ENCODE results near the gene RNF11.

The RNF11 gene

DNA sequence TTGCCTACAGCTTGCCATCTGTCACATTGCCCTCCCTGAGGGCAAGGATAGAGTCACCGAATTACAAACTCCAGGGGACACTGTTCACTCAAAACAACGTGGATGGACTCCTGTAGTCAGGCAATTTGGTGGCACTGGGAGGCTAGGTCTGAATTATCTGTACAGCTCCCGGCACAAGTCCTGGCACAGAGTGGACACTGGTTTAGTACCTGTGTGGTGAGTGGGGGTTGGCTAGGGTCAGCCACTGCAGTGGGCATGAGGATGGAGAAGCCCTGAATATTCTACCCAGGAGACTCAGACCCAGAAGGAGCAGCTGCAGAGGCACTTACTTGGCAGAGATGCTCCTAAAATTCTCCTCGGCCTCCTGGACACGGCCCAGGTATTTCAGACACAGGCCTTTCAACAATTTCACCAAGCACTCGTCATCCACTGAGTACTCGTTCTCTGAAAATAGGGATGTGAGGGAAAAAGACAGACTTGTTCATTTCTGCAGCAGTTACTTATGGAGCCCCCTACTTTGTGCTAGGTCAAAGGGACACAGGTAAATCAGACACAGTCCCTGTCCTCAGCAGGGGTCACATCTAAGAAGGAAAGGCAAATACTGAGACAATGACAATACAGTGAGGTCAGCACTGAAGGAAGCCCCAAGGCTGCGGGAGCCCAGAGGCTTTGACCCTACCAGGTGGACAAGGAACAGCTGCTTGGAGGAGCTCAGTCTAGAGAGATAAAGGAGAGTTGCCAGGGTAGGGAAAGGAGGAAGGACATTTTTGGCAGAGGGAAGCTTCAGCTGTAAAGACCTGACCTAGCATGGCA is 53.8 kb downstream of the RNF11 start:
- ATAC-seq (ENCODE audit: insufficient read depth, low read depth), result no peak

DNA sequence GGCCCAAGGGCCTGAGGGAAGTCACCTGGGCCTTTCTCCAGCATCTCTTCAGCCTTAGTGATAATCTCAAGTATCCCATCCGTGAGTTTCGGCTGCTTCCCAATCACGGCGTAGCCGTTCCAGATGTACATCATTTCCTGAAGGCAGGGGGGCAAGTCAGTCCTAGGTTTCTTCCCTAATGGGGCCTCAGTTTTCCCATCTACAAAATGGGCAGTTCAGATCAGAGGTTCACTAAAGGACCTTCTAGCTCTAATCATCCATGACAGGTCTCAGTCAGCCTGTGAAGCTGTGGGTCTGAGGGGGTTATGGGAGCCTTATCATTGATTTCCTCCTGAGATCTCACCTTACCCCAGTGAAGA is 54.4 kb downstream of the RNF11 start:
- H3K9ac ChIP-seq (ENCODE audit: low read depth, low read length), result no peak overlapping the region
- H3K4me1 ChIP-seq (ENCODE audit: insufficient read depth, low read length), result no peaks in the 10 kb centered on the region
- H3K79me2 ChIP-seq (ENCODE audit: insufficient read depth, low read length), result no peaks in the 10 kb centered on the region
- H2AFZ ChIP-seq (ENCODE audit: low read depth, low read length), result no peak overlapping the region
- no peak for ATAC-seq (ENCODE audit: insufficient read depth, low read depth)
- no peaks in the 10 kb centered on the region for H3K36me3 ChIP-seq (ENCODE audit: insufficient read depth, low read length)
- TF ChIP-seq, protein P1, sequence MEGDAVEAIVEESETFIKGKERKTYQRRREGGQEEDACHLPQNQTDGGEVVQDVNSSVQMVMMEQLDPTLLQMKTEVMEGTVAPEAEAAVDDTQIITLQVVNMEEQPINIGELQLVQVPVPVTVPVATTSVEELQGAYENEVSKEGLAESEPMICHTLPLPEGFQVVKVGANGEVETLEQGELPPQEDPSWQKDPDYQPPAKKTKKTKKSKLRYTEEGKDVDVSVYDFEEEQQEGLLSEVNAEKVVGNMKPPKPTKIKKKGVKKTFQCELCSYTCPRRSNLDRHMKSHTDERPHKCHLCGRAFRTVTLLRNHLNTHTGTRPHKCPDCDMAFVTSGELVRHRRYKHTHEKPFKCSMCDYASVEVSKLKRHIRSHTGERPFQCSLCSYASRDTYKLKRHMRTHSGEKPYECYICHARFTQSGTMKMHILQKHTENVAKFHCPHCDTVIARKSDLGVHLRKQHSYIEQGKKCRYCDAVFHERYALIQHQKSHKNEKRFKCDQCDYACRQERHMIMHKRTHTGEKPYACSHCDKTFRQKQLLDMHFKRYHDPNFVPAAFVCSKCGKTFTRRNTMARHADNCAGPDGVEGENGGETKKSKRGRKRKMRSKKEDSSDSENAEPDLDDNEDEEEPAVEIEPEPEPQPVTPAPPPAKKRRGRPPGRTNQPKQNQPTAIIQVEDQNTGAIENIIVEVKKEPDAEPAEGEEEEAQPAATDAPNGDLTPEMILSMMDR (IDR thresholded peaks at IDR 0.05; ENCODE audit: borderline replicate concordance, extremely low read depth, low read length, poor library complexity, severe bottlenecking), result no peak
- no peak for TF ChIP-seq EZH2 (IDR thresholded peaks at IDR 0.05; ENCODE audit: borderline replicate concordance, low read depth, low read length, severe bottlenecking)
- H3K4me3 ChIP-seq (ENCODE audit: low read depth in 1 of 2, low read length in 2 of 2), result no peak overlapping the region
- H4K20me1 ChIP-seq (ENCODE audit: insufficient read depth, low read length), result no peaks in the 10 kb centered on the region
- no peaks in the 10 kb centered on the region for H3K9me3 ChIP-seq (ENCODE audit: insufficient read depth, low read length, severe bottlenecking)
- DNase-seq, result no peak
- no peak overlapping the region for H3K4me2 ChIP-seq (ENCODE audit: insufficient read depth, low read length)
- H3K27ac ChIP-seq (ENCODE audit: low read length), result no peak overlapping the region
- no peaks in the 10 kb centered on the region for H3K27me3 ChIP-seq (ENCODE audit: insufficient read depth, low read length, poor library complexity)

More for the DNA sequence above, 53.8 kb downstream of the RNF11 start:
- H3K79me2 ChIP-seq (ENCODE audit: insufficient read depth, low read length), result no peaks in the 10 kb centered on the region
- H4K20me1 ChIP-seq (ENCODE audit: insufficient read depth, low read length), result no peaks in the 10 kb centered on the region
- H2AFZ ChIP-seq (ENCODE audit: low read depth, low read length), result no peak overlapping the region
- H3K9me3 ChIP-seq (ENCODE audit: insufficient read depth, low read length, severe bottlenecking), result no peaks in the 10 kb centered on the region
- no peak for DNase-seq
- no peaks in the 10 kb centered on the region for H3K27me3 ChIP-seq (ENCODE audit: insufficient read depth, low read length, poor library complexity)
- H3K4me3 ChIP-seq (ENCODE audit: low read depth in 1 of 2, low read length in 2 of 2), result no peak overlapping the region
- H3K4me1 ChIP-seq (ENCODE audit: insufficient read depth, low read length), result no peaks in the 10 kb centered on the region
- H3K9ac ChIP-seq (ENCODE audit: low read depth, low read length), result no peak overlapping the region
- H3K27ac ChIP-seq (ENCODE audit: low read length), result no peak overlapping the region
- TF ChIP-seq, protein P1 (IDR thresholded peaks at IDR 0.05; ENCODE audit: borderline replicate concordance, extremely low read depth, low read length, poor library complexity, severe bottlenecking), result no peak
- TF ChIP-seq EZH2 (IDR thresholded peaks at IDR 0.05; ENCODE audit: borderline replicate concordance, low read depth, low read length, severe bottlenecking), result no peak
- H3K4me2 ChIP-seq (ENCODE audit: insufficient read depth, low read length), result no peak overlapping the region
- no peaks in the 10 kb centered on the region for H3K36me3 ChIP-seq (ENCODE audit: insufficient read depth, low read length)

DNA sequence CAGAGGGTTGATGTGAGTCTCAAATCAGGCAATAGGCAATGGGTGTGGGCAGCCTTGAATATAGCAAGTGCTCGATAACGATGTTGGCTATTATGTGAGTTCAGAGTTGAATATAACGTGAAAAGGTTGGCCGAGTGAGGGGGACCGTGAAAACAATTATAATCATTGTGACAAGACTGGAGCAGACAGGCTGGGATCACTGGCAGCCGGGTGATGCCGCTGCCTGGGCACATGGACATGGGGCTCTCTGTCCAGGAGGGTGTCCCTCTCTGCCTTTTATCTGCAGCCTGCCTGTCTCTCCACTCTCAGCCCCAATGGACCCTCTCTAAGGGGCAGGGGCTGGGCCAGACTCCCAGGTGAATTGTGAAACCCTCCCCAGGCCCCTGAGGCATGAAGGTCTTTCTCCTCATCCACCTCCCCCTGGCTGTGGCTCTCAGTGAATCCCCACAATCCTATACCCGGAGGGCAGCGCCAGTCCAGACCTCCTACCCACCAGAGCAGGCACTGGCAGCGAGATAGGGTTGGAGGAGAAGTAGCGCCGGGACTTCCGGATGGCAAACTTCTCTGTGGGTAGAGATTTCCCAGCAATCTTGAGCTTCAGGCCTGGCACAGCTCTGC is 57.9 kb downstream of the RNF11 start:
- Histone ChIP-seq H3K36me3 (ENCODE audit: insufficient read depth, low read length) (no peaks in the 10 kb centered on the region), H3K9me3 (ENCODE audit: insufficient read depth, low read length, severe bottlenecking) (no peaks in the 10 kb centered on the region), H3K4me3 (ENCODE audit: low read depth in 1 of 2, low read length in 2 of 2) (no peak overlapping the region), H3K4me2 (ENCODE audit: insufficient read depth, low read length) (no peak overlapping the region), H3K27ac (ENCODE audit: low read length) (no peak overlapping the region), H2AFZ (ENCODE audit: low read depth, low read length) (no peak overlapping the region), H4K20me1 (ENCODE audit: insufficient read depth, low read length) (no peaks in the 10 kb centered on the region), H3K79me2 (ENCODE audit: insufficient read depth, low read length) (no peaks in the 10 kb centered on the region), H3K9ac (ENCODE audit: low read depth, low read length) (no peak overlapping the region), H3K4me1 (ENCODE audit: insufficient read depth, low read length) (peaks cover 12% of the 10 kb centered on the region), H3K27me3 (ENCODE audit: insufficient read depth, low read length, poor library complexity) (no peaks in the 10 kb centered on the region)
- ATAC-seq (ENCODE audit: insufficient read depth, low read depth) (no peak), DNase-seq (no peak)
- TF ChIP-seq, protein P1 (IDR thresholded peaks at IDR 0.05; ENCODE audit: borderline replicate concordance, extremely low read depth, low read length, poor library complexity, severe bottlenecking), result no peak
- TF ChIP-seq EZH2 (IDR thresholded peaks at IDR 0.05; ENCODE audit: borderline replicate concordance, low read depth, low read length, severe bottlenecking), result no peak

Measured in DND-41 (cell line).